Measurements from ENCODE around the gene ZBTB44.
"Not testable (repeated sequence)": the region's sequence is repeated elsewhere in the genome, so short reads cannot be mapped to it uniquely, and the experiment has no call there.

ZBTB44 gene, protein sequence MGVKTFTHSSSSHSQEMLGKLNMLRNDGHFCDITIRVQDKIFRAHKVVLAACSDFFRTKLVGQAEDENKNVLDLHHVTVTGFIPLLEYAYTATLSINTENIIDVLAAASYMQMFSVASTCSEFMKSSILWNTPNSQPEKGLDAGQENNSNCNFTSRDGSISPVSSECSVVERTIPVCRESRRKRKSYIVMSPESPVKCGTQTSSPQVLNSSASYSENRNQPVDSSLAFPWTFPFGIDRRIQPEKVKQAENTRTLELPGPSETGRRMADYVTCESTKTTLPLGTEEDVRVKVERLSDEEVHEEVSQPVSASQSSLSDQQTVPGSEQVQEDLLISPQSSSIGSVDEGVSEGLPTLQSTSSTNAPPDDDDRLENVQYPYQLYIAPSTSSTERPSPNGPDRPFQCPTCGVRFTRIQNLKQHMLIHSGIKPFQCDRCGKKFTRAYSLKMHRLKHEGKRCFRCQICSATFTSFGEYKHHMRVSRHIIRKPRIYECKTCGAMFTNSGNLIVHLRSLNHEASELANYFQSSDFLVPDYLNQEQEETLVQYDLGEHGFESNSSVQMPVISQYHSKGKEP

DNA sequence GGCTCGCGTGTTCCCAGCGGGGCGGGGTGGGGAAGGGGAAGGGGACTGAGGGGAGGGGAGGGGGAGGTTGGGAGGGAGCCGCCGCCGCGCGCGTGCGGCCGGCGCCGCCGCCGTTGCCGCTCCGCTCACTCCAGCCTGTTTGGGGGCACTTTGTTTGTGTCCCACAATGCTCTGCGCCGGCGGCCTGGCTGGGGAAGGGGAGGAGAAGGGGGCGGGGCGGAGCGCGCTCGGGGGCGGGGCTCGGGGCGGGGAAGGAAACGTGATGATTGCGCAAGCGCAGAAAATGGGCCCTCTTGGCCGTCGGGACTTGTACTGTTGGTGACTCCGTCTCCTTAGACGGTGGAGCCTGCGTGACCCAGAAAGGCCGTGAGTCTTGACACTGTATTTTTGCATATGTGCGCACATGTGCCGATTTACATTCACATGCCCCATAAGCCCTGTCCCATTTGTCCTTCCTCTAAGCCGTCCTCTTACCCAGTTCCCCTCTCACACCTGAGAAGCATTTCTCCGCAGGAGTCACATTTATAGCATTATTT is at the start of gene ZBTB44:
ZBTB44 (minus strand) TSS at position 168 of the 536 bp plus-strand sequence. CDS start 53,044 bp downstream, outside the sequence.
- DNase-seq (ENCODE audit: low read depth in 2 of 2), result peak; percentile 82 to 86

DNA sequence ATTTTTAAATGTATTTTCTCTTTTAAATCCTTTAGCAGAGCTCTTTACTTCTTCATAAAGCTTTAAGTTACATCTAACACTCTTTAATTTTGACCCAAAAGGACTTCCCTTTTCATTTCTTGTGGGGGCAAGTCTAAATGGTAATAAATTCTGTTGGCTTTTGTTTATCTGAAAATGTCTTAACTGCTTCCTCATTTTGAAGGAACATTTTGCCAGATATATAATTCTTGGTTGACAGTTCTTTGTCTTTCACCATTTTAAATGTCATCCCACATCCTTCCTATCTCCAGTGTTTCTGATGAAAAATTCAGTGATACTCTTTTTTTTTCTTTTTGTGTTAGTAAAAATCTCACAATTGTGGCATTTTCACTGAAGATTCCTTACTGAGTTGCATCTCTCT is 44.7 kb upstream of the ZBTB44 start:
- no peak for DNase-seq (ENCODE audit: low read depth in 2 of 2)

DNA sequence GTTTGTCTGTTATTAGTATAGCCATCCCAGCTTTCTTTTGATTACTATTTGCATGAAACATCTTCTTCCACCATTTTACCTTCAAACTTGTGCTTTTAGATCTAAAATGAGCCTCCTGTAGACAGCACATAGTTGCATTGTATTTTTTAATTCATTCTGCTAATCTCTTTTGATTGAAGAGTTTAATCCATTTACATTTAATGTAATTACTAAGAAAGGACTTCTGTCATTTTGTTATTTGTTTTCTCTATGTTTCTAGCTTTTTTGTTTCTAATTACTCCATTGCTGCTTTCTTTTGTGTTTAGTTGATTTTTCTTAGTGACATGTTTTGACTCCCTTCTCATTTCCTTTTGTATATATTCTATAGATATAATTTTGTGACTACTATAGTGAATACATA is 43.7 kb upstream of the ZBTB44 start:
- DNase-seq (ENCODE audit: low read depth in 2 of 2), result no peak

DNA sequence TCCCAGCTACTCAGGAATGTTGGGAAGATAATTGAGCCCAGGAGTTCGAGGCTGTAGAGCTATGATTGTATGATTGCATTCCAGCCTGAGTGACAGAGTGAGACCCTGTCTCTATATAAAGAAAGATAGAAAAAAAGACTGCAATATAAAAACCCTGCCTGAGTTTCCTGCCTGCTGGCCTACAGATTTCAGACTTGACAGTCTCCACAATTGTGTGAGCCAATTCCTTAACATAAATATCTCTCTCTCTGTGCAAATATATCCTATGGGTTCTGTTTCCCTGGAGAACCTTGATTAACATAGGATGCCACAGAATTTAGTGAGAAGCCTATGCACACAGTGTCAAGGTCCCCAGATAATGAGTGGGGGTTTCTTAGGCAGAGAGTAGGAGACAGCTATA is 32.5 kb upstream of the ZBTB44 start:
- no peak for DNase-seq (ENCODE audit: low read depth in 2 of 2)

DNA sequence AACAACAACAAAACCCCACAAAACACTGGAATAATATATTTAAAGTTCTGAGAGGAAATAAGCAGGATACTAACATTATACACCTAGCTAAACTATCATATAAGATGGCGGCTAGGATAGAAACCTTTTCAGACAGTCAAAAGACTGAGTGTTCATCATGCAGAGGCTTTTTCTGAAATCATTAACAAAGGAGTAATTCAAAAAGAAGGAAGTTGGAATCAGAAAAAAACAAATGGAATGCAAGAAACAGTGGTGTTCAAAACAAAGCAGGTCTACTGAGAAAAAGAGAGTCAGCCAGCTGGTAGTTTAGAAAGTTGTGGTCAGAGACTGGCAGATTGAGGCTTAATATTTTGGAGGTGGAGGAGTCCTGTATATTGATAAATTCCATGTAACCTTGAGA is 30.1 kb upstream of the ZBTB44 start:
- no peak for DNase-seq (ENCODE audit: low read depth in 2 of 2)

DNA sequence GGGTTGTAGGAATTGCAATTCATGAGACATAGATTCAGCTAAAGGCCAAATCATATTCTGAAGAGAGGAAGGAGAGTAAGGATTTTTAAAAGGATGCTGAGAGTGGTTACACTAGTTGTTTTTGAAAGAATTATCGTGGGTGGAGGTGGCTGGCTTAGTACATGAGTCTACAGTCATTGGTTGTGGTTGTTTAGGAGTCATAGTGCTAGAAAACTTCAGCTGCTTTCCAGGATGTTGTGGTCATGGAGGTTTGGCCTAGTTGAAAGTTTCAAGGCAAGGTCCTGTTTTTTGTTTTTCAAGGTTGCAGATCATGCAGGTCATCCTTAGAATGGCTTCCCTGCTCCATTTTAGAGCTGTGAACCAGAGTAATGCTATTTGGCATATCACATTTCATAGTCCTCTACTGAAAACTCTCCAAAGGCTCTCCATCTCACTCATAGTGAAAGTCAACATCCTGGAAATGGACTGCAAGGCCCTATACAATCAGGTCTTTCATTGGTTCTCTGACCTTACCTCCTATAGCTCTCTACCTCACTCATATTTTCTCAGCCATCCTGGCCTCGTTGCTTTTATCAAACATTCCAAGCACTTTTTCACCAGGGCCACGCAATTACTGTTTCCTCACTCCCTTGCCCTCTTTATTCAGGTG is 26.1 kb upstream of the ZBTB44 start:
- no peak for DNase-seq (ENCODE audit: low read depth in 2 of 2)

DNA sequence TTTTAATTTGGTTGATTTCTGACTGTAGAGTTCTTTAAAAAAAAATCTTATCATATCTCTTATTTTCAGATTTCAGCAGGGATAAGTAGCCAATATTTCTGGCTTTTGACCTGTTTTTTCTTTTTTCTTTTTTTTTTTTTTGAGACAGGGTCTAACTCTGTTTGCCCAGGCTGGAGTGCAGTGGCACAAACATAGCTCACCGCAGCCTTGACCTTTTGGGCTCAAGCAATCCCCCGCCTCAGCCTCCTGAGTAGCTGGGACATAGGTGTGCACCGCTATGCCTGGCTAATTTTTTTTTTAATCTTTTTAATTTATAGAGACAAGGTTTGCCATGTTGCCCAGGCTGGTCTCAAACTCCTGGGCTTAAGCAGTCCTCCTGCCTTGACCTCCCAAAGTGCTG is 23.9 kb upstream of the ZBTB44 start:
- no peak for DNase-seq (ENCODE audit: low read depth in 2 of 2)

DNA sequence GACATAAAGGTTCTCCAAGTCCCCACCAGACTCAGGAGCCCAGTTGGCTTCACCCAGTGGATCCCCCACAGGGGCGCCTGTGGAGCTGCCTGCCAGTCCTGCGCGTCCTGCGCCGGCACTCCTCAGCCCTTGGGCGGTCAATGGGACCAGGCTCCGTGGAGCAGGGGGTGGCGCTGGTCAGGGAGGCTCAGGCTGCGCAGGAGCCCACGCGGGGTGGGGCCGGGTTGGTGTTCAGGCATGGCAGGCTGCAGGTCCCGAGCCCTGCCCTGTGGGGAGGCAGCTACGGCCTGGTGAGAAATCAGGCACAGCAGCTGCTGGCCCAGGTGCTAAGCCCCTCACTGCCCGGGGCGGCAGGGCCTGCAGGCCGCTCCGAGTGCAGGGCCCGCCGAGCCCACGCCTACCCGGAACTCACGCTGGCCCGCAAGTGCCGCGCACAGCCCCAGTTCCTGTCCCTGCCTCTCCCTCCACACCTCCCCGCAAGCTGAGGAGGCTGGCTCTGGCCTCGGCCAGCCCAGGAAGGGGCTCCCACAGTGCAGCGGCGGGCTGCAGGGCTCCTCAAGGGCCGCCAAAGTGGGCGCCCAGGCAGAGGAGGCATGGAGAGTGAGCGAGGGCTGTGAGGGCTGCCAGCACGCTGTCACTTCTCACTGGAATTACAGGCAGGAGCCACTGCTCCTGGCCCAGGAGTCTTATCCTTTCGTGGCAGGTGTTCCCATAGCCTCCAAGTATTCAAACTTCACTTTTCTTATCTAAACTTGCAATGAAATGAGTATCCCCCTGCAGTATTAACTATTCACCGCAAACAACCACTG is 22.8 kb upstream of the ZBTB44 start:
- no peak for DNase-seq (ENCODE audit: low read depth in 2 of 2)

DNA sequence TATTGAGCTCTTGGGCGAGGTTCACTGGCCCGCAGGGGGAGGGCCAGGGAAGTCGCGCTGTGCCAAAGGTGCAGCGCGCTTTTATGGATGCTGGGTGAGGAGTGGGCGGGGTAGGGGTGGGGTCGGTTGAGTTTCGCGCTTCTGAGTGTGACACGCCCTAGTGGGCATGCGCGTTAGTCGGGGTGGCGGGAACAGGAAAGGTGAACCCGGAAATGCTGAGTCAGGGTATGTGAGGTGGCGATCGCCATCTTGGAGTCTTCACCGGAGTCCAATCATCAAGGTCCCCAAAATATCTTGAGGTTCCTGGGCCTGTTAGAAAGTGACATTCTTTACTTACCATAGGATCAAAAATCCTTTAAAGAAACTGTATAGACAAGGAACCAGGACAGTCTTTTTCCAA is 16.7 kb upstream of the ZBTB44 start:
- not testable (repeated sequence) for DNase-seq (ENCODE audit: low read depth in 2 of 2)

DNA sequence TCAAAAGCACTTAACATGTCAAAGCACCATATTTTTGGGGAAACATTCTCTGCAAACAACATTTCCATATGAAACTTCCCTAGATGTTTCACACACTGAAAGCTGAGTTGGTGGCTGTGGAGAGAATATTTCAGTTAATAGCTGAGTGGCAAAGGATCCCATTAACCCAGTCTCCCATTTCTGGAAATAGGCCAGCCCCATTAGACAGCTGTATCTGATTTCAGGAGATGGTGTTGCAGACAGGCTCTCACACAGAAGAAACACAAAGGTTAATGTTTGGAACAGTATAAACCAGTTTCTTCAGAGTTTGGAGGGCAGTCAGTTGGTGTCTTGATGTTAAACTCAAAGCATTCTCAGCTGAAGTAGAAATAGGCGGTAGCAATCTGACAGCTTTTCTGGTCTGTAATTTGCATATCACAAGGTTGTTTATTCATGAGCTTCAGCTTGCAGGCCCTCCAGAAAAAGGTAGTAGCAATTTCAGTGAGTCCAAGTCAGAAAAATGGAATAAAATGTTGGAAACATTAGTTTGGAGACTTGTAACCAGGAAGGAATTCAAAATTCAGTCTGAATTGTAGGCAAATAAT is 15.5 kb upstream of the ZBTB44 start:
- DNase-seq (ENCODE audit: low read depth in 2 of 2), result no peak

DNA sequence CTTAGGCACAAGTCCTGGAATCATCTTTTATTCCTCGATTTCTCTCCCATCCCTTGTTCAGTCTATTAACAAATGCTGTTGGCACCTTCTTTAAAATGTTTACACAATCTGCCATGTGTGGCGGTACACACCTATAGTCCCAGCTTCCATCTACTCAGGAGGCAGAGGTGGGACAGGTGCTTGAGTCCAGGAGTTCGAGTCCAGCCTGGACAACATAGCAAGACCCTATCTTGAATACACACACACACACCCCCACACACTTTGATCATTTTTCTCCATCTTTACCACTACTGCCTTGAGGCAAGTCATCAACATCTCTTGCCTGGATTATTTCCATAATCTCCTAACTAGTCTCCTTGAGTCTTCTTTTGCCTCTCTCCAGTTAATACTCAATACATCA is 13.7 kb upstream of the ZBTB44 start:
- DNase-seq (ENCODE audit: low read depth in 2 of 2), result no peak

DNA sequence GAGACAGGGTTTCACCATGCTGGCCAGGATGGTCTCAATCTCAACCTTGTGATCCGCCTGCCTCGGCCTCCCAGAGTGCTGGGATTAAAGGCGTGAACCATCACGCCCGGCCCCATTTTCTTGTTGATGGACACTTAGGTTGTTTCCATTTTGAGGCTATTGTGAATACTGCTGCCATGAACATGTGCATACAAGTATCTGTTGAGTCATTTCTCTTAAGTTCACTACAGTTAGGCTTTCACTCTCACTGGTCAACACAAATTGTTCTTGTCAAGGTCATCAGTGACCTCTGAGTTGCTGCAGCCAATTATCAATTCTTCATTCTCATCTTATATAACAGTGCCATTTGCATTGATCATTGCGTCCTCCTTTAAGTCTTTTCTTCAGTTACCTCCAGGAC is 13.0 kb upstream of the ZBTB44 start:
- DNase-seq (ENCODE audit: low read depth in 2 of 2), result no peak

DNA sequence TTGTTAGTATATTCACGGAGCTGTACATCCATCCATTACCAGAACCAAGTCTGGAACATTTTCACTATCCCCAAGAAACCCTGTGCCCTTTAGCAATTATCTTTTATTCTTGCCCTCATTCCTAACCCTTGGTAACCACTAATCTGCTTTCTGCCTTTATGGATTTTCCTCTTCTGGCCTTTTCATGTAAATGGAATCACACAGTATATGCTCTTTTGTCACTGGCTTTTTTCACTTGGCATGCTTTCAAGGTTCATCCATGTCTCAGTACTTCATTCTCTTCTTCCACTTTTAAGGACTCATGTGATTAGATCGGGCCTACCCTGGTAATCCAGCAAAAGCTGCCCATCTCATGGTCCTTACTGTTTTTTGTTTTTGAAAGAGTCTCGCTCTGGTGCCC is 11.0 kb upstream of the ZBTB44 start:
- DNase-seq (ENCODE audit: low read depth in 2 of 2), result no peak

DNA sequence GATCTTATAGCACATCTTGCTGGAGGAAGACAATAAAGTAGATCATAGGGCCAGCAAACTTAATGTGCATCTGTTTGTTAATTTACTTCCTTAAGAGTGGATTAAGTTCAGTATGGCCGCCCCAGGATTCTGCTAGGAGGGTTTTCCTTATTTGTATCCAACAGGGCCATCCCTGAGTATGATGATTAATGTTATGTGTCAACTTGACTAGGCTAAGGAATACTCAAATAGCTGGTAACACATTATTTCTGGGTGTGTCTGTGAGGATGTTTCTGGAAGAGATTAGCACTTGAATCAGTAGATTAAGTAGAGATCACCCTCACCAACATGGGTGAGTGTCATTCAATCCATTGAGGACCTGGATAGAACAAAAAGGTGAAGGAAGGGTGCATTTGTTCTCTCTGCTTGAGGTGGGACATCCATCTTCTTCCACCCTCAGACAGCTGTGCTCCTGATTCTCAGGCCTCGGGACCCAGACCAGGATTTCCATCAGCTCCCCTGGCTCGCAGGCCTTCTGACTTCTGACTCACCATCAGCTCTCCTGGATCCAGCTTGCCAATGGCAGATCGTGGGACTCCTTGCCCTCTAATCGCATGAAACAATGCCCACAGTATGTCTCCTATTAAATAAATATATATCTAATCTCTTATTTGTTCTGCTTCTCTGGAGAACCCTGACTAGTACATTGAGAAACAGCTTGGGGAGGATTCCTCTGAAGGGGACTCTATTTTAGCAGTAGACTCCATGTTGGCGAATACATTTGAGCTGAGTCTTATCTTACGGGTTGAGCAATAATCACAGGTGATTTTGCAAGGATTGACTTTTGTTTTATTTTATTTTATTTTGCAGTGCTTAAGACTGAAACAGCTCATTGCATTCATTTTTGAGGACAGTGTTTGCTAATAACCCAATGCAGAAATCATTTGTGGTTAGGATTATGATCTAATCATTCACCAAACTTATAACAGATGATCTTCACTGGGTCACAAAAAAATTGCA is 9.0 kb upstream of the ZBTB44 start:
- no peak for DNase-seq (ENCODE audit: low read depth in 2 of 2)

DNA sequence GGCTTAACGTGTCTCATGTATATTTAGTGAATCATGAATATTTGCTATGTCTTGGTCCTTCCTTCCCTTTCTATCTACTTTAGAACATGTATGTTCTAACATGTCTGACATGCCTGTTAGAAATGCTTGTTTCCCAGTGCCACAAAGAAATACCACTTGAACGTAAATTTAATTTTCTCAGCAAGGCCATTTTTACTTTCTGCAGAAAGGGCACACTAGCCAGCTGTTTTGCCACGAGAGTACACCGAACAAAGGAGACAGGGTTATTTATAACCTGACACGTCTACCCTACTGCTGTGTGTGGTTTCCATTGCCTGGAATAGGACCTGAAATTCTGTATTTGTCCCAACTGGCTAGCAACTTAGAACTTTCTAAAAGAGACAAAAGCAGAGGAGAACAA is 7.4 kb upstream of the ZBTB44 start:
- DNase-seq (ENCODE audit: low read depth in 2 of 2), result no peak

DNA sequence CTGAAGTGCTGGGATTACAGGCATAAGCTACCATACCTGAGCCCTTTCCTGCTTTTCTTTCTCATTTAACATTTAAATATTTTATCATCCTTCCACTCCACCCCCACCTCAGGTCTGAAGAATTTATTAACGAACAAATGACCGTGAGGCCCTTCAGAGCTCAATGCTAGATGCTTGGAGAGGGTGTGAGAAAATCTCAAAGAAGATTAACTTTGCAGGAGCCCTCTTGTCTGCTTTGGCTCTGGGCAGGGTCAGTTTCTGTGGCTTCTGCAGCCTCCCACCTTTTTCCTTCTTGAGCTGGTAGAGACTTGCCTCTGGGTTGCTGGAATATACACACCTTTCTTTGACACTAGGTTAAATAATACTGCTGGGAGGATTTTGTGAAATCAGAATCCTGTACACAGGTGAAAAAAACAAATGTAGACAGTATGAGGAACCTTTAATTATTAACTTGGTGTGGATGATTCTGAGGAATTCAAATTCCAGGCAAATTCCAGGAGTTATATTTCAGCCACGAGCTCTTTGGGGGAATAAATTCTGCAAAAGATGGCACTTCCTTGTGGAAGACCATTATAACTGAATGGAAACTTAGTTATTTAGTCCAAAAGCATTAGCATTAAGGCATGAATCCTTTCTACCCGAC is 3.4 kb upstream of the ZBTB44 start:
- DNase-seq (ENCODE audit: low read depth in 2 of 2), result no peak

DNA sequence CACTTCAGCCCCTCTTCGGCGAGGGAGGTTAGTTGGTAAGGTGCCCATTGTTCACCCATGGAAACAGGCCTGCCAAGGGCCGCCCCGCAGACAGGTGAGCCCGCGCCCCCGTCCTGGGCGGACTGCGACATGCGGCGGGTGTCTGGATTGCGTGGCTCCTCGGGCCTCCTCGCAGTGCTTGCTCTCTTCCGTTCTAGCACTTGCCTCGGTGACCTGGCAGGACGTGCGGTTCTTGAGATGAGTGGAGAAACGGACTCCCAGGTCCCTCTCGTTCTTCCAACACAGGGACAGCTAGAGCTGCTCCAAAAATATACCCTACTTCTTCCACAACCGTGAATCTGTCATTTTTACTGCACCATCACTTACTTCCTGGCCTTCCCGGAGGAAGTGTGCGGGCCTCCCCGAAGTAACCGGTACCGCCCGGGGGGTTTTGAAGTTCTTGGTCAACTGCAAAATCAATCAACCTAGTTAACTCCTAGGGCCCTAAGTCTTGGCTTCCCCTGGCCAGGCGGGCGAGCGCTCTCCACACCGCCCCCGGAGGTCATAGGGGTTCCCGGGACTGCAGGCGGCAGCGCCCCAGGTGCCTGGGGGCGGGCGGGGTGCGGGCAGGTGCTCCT is 745 bp upstream of the ZBTB44 start:
- DNase-seq (ENCODE audit: low read depth in 2 of 2), result peak; percentile 26 to 32

DNA sequence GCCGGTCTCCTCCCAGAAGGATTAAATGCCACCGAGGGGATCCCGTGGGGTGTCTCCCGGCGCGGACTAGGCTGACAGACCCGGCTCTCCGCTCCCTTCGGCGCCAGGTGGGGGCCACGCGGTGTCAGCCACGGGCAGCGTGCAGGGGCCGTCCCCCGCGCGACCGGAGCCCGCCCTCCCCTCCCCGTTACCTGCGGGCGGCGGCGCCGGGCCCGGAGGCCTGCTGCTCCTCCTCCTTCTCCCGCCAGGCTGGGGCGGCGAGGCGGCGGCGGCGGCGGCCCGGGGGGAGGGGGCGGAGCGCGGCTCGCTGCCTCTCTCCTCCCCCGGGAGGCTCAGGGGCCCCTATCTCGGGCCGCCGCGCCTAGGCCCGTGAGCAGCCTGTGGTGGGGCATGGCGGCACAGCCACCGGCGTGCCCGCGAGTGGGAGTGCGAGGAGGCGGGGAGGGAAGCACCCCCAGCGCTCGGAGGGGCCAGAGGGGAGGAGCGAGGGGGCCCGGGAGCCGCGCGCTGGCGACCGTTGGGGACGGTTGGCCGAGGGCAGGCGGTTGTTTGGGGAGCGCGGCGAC is 450 bp downstream of the ZBTB44 start:
- peak; percentile 44 to 45 for DNase-seq (ENCODE audit: low read depth in 2 of 2)

All from stimulated activated CD4-positive, alpha-beta T cell treated with anti-CD3 and anti-CD28 coated beads, Interleukin-4, amount 100 ng/mL, for 48 hours (primary cell).